Activated CD8-positive, alpha-beta memory T cell treated with anti-CD3 and anti-CD28 coated beads, Interleukin-2, amount 50 U/mL, for 48 hours (primary cell): ENCODE measurements around the gene PGP.
A peak's percentile ranks its signal among the peaks of the same experiment; 100 is the strongest.
"Not testable (repeated sequence)": the region's sequence is repeated elsewhere in the genome, so short reads cannot be mapped to it uniquely, and the experiment has no call there.

ENCODE experiments used
- DNase-seq: peaks from one replicate; pipeline ENCODE4 v3.0.0-alpha.2; 2020

Gene PGP, protein sequence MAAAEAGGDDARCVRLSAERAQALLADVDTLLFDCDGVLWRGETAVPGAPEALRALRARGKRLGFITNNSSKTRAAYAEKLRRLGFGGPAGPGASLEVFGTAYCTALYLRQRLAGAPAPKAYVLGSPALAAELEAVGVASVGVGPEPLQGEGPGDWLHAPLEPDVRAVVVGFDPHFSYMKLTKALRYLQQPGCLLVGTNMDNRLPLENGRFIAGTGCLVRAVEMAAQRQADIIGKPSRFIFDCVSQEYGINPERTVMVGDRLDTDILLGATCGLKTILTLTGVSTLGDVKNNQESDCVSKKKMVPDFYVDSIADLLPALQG

DNA sequence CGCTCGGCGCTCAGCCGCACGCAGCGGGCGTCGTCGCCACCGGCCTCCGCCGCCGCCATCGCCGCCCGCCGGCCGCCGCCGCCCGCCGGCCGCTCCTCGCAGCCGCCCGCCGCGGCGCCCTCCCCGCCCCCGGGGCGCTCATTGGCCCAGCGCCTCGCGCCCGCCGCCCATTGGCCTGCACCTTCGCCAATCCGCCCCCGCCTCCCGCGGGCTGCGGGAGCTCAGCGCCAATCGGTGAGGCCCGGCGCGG is at the start of gene PGP:
Gene PGP (minus strand): TSS at position 122 of the 250 bp plus-strand sequence. CDS start 63 bp downstream, at position 59.
- DNase-seq: no peak

GRCh38 chr16:2263026-2263425 is 48.4 kb upstream of the PGP start:
- not testable (repeated sequence) for DNase-seq

GRCh38 chr16:2260250-2260649 is 45.6 kb upstream of the PGP start:
- DNase-seq: no peak

DNA sequence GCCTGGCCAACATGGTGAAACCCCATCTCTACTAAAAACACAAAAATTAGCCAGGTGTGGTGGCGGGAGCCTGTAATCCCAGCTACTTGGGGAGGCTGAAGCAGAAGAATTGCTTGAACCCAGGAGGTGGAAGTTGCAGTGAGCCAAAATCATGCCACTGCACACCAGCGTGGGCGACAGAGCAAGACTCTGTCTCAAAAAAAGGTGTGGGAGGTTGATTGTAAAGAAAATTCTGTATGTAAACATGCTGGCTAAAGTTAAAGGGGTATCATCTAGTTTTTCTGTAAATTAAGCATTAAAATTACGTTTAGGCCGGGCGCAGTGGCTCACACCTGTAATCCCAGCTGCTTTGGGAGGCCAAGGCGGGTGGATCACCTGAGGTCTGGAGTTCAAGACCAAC is 43.9 kb upstream of the PGP start:
- DNase-seq: not testable (repeated sequence)

GRCh38 chr16:2257726-2258125 is 43.1 kb upstream of the PGP start:
- no peak for DNase-seq

DNA sequence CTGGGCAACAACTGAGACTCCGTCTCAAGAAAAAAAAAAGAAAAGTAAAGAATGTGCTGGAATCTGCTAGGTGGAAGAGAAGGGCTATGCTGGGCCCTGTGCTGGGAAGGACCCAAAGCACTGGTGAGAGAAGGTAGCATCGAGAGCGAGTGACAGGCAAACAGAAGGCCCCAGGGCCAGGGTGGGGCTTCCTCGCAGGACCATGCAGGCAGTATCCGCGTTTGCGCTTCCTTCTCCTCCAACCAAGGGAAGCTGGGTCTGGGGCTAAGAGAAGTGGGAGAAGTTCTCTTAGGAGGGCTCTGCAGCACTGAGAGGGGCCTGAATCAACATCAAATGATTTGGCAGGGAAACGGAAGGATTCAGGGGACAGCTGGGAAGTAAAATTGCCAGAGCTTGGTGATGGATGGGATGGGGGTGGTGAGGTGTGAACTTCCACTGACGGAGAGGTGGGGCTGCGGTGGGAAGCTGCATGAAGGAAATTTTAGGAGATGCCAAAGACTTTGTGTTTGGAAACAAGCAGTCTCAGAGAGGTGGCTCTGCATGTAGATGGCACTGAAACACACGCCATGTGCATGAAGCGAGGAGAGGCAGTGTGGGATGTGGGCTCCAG is 42.0 kb upstream of the PGP start:
- no peak for DNase-seq

DNA sequence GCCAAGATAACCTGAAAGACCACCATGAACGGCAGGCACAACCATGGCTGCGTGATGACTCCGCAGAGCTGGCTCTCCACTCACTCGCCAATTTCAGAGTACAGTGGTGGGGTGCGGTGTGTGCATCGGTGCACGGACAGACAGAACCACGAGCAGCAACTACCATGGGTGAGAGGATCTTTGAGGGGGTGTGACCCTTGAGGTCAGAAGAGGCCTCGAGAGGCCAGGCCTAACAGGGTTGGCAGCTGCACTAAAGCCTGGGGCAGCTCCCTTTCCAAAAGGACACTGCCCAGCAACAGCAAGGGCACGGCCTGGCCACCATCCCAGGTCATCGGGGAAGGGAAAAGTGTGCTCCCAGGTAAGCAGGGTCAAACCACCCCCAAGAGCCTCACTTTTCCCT is 38.7 kb upstream of the PGP start:
- no peak for DNase-seq

GRCh38 chr16:2252806-2253148 is 38.1 kb upstream of the PGP start:
- no peak for DNase-seq

DNA sequence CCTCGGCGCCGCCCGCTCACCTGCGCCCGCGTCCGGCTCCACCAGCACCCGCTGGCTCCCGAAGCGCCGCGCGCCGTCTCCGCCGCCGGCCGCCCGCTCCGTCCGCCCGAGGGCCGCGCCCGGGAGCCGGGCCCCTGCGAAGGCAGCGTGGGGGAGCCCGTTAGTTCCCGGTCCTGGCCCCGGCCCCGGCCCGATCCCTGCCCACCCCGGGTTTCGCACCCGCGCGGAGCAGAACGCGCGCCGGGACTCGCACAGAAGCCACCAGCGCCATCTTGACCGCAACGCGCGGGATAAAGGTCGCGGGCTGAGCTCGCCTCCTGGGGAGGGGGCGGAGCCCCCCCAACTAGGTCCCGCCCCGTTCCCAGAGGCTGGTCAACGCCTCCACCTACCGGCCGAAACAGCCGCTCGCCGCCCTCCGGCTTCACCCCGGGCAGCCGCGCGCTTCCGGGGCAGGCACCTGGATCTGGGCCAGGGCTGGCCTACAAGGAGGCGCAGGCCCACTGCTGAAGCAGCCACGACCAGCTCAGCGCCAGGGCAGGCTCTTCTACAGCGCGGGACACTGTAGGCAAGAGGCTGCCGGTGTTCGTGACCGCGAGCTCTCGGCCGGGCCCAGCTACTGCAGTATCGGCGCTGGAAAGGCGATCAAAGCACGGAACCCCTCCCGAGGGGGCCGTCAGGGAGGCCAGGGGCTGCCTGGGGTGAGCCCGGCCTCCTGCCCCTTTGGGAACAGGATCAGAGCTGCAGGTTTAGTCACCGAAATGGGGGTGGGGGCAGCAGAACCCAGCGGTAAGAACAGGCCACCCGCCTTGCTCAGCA is 36.9 kb upstream of the PGP start, which contains the start of gene ECI1:
Gene ECI1 (minus strand): TSS at position 292 of the 816 bp plus-strand sequence. CDS start 21 bp downstream, at position 271.
- peak; percentile 93 for DNase-seq

DNA sequence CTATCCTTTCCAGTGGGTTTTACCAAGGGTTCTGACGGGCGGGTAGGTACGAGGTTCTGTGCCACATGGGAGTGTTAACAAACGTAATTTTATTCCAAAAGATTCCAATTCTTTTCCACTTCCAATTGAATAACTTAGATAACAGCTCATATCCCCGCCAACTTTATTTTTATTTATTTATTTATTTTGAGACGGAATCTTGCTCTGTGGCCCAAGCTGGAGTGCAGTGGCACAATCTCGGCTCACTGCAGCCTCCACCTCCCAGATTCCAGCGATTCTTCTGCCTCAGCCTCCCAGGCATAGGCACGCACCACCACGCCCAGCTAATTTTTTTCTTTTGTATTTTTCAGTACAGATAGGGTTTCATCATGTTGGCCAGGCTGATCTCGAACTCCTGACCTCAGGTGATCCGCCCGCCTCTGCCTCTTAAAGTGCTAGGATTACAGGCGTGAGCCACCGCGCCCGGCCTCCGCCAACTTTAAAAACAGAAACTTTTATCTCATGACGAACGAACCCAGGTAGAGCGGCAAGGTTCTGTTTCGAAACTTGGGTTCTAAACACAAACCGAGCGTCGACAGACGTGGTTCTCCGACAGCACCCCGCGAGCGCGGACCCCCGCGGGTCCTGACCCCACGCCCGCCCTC is 36.1 kb upstream of the PGP start:
- DNase-seq: peak; percentile 72

- no peak for DNase-seq
These were observed 31.8 kb upstream of the PGP start for GRCh38 chr16:2246301-2246885.

- no peak for DNase-seq
These were observed 30.5 kb upstream of the PGP start for GRCh38 chr16:2244926-2245795.

DNA sequence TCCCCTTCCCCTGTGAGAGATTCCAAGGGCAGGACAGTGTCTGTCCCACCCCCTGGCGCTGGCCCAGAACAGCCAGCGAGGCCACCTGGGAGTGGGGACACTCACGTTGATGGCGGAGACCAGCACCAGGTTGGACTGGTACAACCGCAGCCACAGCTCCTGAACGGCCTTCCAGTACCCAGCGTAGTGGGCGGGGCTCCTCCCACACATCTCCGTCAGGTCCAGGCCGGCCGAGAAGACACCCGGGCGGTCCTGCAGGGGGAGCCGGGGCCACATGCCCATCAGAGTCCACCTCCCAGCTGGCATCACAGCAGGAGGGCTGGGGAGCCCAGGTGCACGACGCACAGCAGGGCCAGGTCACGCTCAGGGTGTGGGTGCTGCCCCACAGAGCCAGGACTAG is 29.7 kb upstream of the PGP start:
- no peak for DNase-seq

DNA sequence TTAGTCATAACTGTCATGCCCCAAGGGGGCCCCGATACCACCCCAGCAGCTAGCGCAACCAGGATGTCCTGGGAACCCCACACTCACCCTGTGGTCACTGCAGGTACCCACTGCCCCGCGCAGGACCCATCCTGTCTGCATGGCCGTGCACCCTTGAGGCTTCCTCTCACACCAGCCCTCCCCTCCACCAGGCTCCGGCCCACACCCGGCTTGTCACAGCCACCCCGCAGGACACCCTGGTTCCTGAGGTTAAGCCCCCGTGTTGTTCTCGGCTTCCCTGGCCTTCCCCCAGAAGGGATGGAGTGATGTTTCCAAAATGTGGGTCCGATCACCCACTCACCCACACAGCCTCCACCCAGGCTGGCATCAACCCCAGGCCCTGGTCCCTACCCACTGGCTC is 29.1 kb upstream of the PGP start:
- no peak for DNase-seq

GRCh38 chr16:2243031-2243528 is 28.4 kb upstream of the PGP start:
- no peak for DNase-seq

DNA sequence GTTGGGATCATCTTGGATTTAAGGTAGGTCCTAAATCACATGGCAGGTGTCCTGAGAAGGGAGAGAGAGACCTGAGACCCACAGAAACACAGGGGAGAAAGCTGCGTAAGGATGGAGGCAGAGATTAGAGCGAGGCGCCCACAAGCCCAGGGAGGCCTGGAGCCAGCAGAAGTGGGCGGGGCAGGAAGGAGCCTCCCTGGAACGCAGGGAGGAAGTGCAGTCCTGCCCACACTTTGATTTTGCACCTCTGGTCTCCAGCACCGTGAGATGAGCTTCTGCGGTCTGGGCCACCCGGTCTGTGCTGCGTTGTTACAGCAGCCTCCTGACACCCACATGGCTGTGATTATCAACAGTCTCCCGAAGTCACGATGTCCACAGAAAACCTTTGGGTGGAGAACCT is 28.0 kb upstream of the PGP start:
- DNase-seq: no peak

DNA sequence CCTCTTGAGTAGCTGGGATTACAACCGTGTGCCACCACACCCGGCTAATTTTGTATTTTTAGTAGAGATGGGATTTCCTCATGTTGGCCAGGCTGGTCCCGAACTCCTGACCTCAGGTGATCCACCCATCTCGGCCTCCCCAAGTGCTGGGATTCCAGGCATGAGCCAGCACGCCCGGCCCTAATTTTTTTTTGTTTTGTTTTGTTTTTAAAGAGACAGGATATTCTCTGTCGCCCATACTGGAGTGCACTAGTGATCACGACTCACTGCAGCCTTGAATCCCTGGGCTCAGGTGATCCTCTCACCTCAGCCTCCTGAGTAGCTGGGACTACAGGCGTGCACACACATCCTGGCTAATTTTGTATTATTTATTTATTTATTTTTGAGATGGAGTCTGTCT is 25.7 kb upstream of the PGP start:
- DNase-seq: not testable (repeated sequence)

GRCh38 chr16:2238838-2239675 is 24.4 kb upstream of the PGP start:
- peak; percentile 54 for DNase-seq

DNA sequence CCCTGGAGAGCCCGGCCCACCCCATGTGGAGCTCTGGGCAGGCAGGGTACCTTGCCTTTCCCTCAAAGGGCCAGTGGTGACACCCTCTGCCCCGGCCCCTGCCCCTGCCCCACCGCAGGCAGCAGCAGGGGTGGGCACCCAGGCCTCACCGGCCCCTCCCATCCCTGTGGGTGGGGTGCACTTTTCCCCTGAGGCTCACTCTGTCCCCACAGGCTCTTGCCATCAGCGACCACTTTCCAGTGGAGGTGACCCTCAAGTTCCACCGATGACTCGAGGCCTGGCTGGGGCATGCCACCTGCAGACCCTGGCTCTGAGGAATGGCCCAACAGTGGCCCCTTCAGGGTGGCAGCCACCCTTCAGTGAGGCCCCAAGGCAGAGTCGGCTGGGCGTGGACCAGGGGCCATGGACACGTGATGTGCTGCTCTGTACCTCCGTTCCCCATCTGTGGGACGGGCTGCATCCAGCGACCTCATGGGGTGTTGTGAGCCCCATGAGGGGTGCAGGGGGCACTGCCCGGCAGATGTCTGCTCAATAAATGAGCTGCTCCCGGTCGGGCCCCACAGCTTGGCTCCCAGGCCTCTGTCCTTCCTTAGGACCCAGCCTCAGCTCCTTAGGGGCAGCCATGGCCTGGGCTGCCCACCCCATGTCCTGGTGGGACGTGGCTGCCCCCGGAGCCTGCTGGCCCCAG is 23.7 kb upstream of the PGP start:
- DNase-seq: peak; percentile 56

GRCh38 chr16:2237493-2238149 is 23.0 kb upstream of the PGP start:
- DNase-seq: peak; percentile 56
